Measurements from ENCODE around the gene UQCR11.
A peak's percentile ranks its signal among the peaks of the same experiment; 100 is the strongest.

UQCR11 gene

GRCh38 chr19:1590641-1591397 lies 14.4 kb downstream of the UQCR11 start:
- DNase-seq: peak in 3 of 4 experiments; percentile 5 to 43 (median 37)

GRCh38 chr19:1587872-1588271 lies 17.4 kb downstream of the UQCR11 start:
- no peak for DNase-seq

GRCh38 chr19:1585243-1585580 lies 20.1 kb downstream of the UQCR11 start:
- DNase-seq: no peak

GRCh38 chr19:1584500-1585242 lies 20.6 kb downstream of the UQCR11 start:
- DNase-seq: no peak

- no peak for DNase-seq
These were observed 23.1 kb downstream of the UQCR11 start for GRCh38 chr19:1582201-1582600.

GRCh38 chr19:1580957-1581356 lies 24.3 kb downstream of the UQCR11 start:
- no peak for DNase-seq

GRCh38 chr19:1580382-1580781 lies 24.9 kb downstream of the UQCR11 start:
- DNase-seq: no peak

GRCh38 chr19:1579222-1579621 lies 26.0 kb downstream of the UQCR11 start:
- no peak for DNase-seq

- no peak for DNase-seq
These were observed 27.2 kb downstream of the UQCR11 start for GRCh38 chr19:1577929-1578618.

GRCh38 chr19:1577090-1577928 lies 28.0 kb downstream of the UQCR11 start:
- no peak for DNase-seq

- no peak for DNase-seq
These were observed 28.8 kb downstream of the UQCR11 start for GRCh38 chr19:1576242-1577089.

- no peak for DNase-seq
These were observed 29.7 kb downstream of the UQCR11 start for GRCh38 chr19:1575323-1576241.

GRCh38 chr19:1574354-1575136 lies 30.7 kb downstream of the UQCR11 start:
- no peak for DNase-seq

GRCh38 chr19:1572795-1573194 lies 32.5 kb downstream of the UQCR11 start:
- no peak for DNase-seq

GRCh38 chr19:1571358-1571757 lies 33.9 kb downstream of the UQCR11 start:
- DNase-seq: no peak

GRCh38 chr19:1570836-1571235 lies 34.4 kb downstream of the UQCR11 start:
- DNase-seq: no peak

- DNase-seq: no peak
These were observed 35.3 kb downstream of the UQCR11 start for GRCh38 chr19:1569997-1570396.

GRCh38 chr19:1568320-1569019 lies 36.8 kb downstream of the UQCR11 start, which contains the start of gene MEX3D:
TSS of gene MEX3D (minus strand) at chr19:1568325. CDS start at chr19:1568058, 267 bp downstream.
- peak; percentile 82 to 96 (median 92) for DNase-seq

GRCh38 chr19:1567848-1568227 lies 37.4 kb downstream of the UQCR11 start:
- DNase-seq: no peak
